Measurements from ENCODE around the gene RPL39. TPM values are rescaled to one million over a fixed set of nuclear protein-coding genes. Genes with fewer than 3 reads are reported as not detected.

RPL39 gene
- total and polyA plus RNA-seq, 2 experiments from 2014 or later, result 2,910 to 2,912 TPM

DNA sequence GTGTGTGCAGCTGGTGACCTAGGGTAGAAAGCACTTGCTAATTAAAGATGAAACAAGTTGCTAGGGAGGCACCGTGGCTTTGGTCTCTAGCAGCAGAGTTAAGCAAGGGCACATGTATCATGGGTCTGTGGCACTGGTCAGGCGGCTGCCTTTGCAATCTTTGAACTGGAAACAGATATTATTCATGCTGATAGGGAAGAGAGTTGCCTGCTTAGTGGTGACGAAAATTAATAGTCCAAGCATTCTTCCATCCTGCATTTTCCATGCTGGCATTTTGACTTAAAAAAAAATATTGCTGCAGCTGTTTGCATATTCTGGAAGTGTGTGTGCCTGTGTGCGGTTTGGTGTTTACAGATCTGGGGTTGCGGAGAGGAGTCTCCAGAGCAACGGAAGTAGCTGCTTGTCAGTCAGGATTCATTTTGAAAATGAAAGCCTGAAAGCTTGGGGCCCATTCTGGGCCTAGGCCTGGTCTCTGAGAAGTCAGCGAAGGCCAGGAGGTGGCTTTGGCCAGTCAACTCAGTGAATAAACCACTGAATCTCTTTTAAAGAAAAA, 35.4 kb downstream of the RPL39 start (continued):
- TF ChIP-seq, protein P1, sequence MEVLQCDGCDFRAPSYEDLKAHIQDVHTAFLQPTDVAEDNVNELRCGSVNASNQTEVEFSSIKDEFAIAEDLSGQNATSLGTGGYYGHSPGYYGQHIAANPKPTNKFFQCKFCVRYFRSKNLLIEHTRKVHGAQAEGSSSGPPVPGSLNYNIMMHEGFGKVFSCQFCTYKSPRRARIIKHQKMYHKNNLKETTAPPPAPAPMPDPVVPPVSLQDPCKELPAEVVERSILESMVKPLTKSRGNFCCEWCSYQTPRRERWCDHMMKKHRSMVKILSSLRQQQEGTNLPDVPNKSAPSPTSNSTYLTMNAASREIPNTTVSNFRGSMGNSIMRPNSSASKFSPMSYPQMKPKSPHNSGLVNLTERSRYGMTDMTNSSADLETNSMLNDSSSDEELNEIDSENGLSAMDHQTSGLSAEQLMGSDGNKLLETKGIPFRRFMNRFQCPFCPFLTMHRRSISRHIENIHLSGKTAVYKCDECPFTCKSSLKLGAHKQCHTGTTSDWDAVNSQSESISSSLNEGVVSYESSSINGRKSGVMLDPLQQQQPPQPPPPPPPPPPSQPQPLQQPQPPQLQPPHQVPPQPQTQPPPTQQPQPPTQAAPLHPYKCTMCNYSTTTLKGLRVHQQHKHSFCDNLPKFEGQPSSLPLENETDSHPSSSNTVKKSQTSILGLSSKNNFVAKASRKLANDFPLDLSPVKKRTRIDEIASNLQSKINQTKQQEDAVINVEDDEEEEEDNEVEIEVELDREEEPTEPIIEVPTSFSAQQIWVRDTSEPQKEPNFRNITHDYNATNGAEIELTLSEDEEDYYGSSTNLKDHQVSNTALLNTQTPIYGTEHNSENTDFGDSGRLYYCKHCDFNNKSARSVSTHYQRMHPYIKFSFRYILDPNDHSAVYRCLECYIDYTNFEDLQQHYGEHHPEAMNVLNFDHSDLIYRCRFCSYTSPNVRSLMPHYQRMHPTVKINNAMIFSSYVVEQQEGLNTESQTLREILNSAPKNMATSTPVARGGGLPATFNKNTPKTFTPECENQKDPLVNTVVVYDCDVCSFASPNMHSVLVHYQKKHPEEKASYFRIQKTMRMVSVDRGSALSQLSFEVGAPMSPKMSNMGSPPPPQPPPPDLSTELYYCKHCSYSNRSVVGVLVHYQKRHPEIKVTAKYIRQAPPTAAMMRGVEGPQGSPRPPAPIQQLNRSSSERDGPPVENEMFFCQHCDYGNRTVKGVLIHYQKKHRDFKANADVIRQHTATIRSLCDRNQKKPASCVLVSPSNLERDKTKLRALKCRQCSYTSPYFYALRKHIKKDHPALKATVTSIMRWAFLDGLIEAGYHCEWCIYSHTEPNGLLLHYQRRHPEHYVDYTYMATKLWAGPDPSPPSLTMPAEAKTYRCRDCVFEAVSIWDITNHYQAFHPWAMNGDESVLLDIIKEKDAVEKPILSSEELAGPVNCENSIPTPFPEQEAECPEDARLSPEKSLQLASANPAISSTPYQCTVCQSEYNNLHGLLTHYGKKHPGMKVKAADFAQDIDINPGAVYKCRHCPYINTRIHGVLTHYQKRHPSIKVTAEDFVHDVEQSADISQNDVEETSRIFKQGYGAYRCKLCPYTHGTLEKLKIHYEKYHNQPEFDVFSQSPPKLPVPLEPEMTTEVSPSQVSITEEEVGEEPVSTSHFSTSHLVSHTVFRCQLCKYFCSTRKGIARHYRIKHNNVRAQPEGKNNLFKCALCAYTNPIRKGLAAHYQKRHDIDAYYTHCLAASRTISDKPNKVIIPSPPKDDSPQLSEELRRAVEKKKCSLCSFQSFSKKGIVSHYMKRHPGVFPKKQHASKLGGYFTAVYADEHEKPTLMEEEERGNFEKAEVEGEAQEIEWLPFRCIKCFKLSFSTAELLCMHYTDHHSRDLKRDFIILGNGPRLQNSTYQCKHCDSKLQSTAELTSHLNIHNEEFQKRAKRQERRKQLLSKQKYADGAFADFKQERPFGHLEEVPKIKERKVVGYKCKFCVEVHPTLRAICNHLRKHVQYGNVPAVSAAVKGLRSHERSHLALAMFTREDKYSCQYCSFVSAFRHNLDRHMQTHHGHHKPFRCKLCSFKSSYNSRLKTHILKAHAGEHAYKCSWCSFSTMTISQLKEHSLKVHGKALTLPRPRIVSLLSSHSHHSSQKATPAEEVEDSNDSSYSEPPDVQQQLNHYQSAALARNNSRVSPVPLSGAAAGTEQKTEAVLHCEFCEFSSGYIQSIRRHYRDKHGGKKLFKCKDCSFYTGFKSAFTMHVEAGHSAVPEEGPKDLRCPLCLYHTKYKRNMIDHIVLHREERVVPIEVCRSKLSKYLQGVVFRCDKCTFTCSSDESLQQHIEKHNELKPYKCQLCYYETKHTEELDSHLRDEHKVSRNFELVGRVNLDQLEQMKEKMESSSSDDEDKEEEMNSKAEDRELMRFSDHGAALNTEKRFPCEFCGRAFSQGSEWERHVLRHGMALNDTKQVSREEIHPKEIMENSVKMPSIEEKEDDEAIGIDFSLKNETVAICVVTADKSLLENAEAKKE (CRISPR knock-in tag; IDR thresholded peaks at IDR 0.05), result no peak
- TF ChIP-seq POLR2AphosphoS5 (IDR thresholded peaks at IDR 0.05; ENCODE audit: low read depth) (no peak), JUNB (IDR thresholded peaks at IDR 0.05; ENCODE audit: unreplicated experiment) (no peak), NANOG (IDR thresholded peaks at IDR 0.05; ENCODE audit: borderline replicate concordance) (no peak)

DNA sequence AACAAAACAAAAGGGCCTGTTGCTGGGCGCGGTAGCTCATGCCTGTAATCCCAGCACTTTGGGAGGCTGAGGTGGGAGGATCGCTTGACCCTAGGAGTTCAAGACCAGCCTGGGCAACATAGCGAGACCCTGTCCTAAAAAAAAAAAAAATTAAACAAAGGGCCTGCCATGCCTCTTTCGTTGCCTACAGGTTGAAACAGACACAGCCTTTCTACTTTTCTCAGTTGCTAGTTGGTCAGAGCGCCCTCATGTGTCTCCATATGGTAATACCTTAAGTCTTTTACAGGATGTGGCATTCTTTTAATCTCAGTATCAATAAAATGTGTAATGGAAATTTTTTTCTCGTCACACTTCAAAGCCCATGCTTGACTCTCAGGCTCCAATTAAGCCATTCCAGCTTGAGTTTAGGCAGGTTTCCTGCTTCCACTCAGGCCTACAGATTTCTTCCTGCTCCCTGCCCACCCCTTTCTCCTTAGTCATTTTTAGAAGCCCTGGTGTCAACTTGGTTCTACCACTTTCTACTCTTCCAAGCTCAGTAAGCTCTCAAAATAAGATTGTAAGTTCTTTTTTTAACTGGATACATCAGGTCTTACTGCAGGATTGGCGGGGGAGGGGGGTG, 37.7 kb downstream of the RPL39 start:
- DNase-seq (ENCODE audit: low spot score) (peak; percentile 76), ATAC-seq (no peak)
- Histone ChIP-seq H3K4me1 (ENCODE audit: insufficient read depth) (peaks cover 22% of the 10 kb centered on the region), H3K4me2 (no peak overlapping the region), H4K20me1 (replicated peaks; ENCODE audit: insufficient read depth) (no peaks in the 10 kb centered on the region), H3K79me2 (replicated peaks; ENCODE audit: insufficient read depth) (no peaks in the 10 kb centered on the region), H3F3A (replicated peaks; ENCODE audit: low read depth) (0 out of 2 replicates have a peak, but pooled peaks cover 3% of the 10 kb centered on the region), H3K4me3 (no peak overlapping the region), H3K36me3 (ENCODE audit: insufficient read depth) (no peaks in the 10 kb centered on the region), H3K27ac (ENCODE audit: low read depth) (no peak overlapping the region), H3K27me3 (ENCODE audit: insufficient read depth) (no peaks in the 10 kb centered on the region), H3K9me2 (ENCODE audit: insufficient read depth) (no peaks in the 10 kb centered on the region), H2AFZ (no peak overlapping the region)
- H3K9me3 Mint-ChIP-seq, result no peaks in the 10 kb centered on the region
- TF ChIP-seq, protein P2, sequence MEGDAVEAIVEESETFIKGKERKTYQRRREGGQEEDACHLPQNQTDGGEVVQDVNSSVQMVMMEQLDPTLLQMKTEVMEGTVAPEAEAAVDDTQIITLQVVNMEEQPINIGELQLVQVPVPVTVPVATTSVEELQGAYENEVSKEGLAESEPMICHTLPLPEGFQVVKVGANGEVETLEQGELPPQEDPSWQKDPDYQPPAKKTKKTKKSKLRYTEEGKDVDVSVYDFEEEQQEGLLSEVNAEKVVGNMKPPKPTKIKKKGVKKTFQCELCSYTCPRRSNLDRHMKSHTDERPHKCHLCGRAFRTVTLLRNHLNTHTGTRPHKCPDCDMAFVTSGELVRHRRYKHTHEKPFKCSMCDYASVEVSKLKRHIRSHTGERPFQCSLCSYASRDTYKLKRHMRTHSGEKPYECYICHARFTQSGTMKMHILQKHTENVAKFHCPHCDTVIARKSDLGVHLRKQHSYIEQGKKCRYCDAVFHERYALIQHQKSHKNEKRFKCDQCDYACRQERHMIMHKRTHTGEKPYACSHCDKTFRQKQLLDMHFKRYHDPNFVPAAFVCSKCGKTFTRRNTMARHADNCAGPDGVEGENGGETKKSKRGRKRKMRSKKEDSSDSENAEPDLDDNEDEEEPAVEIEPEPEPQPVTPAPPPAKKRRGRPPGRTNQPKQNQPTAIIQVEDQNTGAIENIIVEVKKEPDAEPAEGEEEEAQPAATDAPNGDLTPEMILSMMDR (conservative IDR thresholded peaks at IDR 0.05; ENCODE audit: low read depth in 2 of 2), result peak; percentile 65 to 66
- TF ChIP-seq POLR2AphosphoS5 (IDR thresholded peaks at IDR 0.05; ENCODE audit: low read depth), result no peak
- H3K4me1 Mint-ChIP-seq, result peaks cover 28% of the 10 kb centered on the region
- H3K27ac Mint-ChIP-seq, result no peak overlapping the region
- no peaks in the 10 kb centered on the region; the same call in 2 of the 3 replicates for H3K36me3 Mint-ChIP-seq (ENCODE audit: low read depth)
- H3K4me3 Mint-ChIP-seq, result no peak overlapping the region
- peaks cover 8% of the 10 kb centered on the region for H3K27me3 Mint-ChIP-seq (ENCODE audit: insufficient read depth, low read depth, poor library complexity)
